ENCODE data around the gene EEFSEC. TPM values are rescaled to one million over a fixed set of nuclear protein-coding genes. Genes with fewer than 3 reads are reported as not detected.

Gene EEFSEC
- total RNA-seq, 2 donors from 2014 or later: 15.7 to 18.0 TPM

GRCh38 chr3:128447561-128448013 is 294.3 kb downstream of the EEFSEC start:
- Histone ChIP-seq H3K27me3 (no peaks in the 10 kb centered on the region), H3K4me3 (no peak overlapping the region), H3K9me3 (no peaks in the 10 kb centered on the region), H3K4me1 (no peaks in the 10 kb centered on the region), H3K27ac (no peak overlapping the region), H3K36me3 (no peaks in the 10 kb centered on the region)
- TF ChIP-seq CTCF (IDR thresholded peaks at IDR 0.05): no peak
- DNase-seq (ENCODE audit: low spot score): no peak

- Histone ChIP-seq H3K9me3 (no peaks in the 10 kb centered on the region), H3K4me3 (no peak overlapping the region), H3K27me3 (no peaks in the 10 kb centered on the region), H3K36me3 (no peaks in the 10 kb centered on the region), H3K4me1 (no peaks in the 10 kb centered on the region), H3K27ac (no peak overlapping the region)
- no peak for DNase-seq (ENCODE audit: low spot score)
- TF ChIP-seq CTCF (IDR thresholded peaks at IDR 0.05): no peak
Observed at GRCh38 chr3:128448491-128448890, 295.2 kb downstream of the EEFSEC start.

GRCh38 chr3:128449111-128449638 is 295.9 kb downstream of the EEFSEC start:
- Histone ChIP-seq H3K36me3 (no peaks in the 10 kb centered on the region), H3K4me1 (no peaks in the 10 kb centered on the region), H3K27ac (no peak overlapping the region), H3K4me3 (no peak overlapping the region), H3K27me3 (no peaks in the 10 kb centered on the region), H3K9me3 (no peaks in the 10 kb centered on the region)
- DNase-seq (ENCODE audit: low spot score): no peak
- no peak for TF ChIP-seq CTCF (IDR thresholded peaks at IDR 0.05)

- H3K9me3 ChIP-seq: no peaks in the 10 kb centered on the region
- H3K4me1 ChIP-seq: no peaks in the 10 kb centered on the region
- H3K4me3 ChIP-seq: no peak overlapping the region
- TF ChIP-seq CTCF (IDR thresholded peaks at IDR 0.05): no peak
- no peaks in the 10 kb centered on the region for H3K27me3 ChIP-seq
- no peak overlapping the region for H3K27ac ChIP-seq
- H3K36me3 ChIP-seq: no peaks in the 10 kb centered on the region
- DNase-seq (ENCODE audit: low spot score): no peak
Observed at GRCh38 chr3:128452120-128452519, 298.8 kb downstream of the EEFSEC start.

- Histone ChIP-seq H3K4me3 (no peak overlapping the region), H3K9me3 (no peaks in the 10 kb centered on the region), H3K27me3 (no peaks in the 10 kb centered on the region), H3K27ac (no peak overlapping the region), H3K36me3 (no peaks in the 10 kb centered on the region), H3K4me1 (no peaks in the 10 kb centered on the region)
- DNase-seq (ENCODE audit: low spot score): no peak
- no peak for TF ChIP-seq CTCF (IDR thresholded peaks at IDR 0.05)
Observed at GRCh38 chr3:128452678-128453275, 299.5 kb downstream of the EEFSEC start.
